GM21825 (cell line): Measurements from ENCODE around the gene FGD5.
A peak's percentile ranks its signal among the peaks of the same experiment; 100 is the strongest.

Source experiments
- ATAC-seq: cut with Tn5 transposase; IDR thresholded peaks from one replicate; pipeline ENCODE4 v1.9.1; 2021; ENCODE audit warnings: mild to moderate bottlenecking, moderate library complexity; ENCODE audit not compliant: unreplicated experiment

FGD5 gene

DNA sequence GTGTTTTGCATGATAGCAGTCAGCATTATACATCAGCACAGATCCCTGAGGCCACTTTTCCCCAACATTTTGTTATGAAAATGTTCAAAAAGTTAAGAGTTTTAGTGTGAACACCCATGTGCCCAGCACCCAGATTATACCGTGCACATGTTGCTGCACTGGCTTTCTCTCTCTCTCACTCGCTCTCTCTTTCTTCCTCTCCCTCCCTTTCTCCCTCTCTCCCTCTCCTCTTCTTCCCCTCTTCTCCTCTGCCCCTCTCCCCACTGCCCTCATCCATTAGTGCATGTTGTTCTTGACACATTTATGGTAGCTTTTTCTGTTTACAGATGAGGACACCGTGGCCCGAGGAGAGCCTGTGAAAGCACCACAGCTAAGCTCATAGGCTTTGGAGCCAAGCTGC, 7.3 kb downstream of the FGD5 start:
- ATAC-seq = no peak

DNA sequence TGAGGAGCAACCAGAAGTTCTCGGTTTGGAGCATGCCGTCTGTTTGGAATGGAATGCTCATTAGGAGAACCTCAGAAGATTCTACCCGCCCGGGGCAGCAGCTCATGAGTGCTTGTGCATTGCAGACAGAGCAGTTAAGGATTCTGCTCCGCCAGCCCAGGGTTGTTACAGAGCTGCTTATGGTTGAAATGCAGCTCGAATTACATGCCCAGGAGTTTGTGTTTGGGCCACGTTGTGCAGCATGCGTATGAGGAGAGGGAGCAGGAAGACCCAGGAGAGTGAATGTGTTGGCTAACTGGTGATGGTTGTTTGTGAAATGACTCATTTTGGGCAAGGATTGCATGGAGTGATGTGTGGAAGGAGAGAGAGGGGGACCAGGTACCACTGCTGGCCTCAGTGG, 9.0 kb downstream of the FGD5 start:
- no peak for ATAC-seq

DNA sequence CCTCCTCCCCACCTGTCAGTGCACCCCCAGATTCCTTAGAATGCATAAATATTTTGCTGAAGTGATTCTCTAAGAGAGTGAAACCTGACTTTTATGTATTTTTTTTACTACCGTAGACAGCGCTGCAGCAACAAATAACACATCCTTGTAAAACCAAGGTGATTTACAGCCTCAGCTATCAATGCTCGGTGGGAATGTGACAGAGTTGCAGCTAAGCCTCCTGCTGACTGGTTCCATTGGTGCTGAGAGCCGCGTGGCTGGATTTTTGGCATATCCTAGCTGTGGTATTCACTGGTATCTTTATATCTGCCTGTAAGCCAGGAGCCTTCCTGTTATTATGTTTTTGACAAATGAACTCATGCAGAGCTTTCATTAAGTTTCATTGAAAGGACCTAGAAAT, 11.0 kb downstream of the FGD5 start:
- ATAC-seq = no peak

DNA sequence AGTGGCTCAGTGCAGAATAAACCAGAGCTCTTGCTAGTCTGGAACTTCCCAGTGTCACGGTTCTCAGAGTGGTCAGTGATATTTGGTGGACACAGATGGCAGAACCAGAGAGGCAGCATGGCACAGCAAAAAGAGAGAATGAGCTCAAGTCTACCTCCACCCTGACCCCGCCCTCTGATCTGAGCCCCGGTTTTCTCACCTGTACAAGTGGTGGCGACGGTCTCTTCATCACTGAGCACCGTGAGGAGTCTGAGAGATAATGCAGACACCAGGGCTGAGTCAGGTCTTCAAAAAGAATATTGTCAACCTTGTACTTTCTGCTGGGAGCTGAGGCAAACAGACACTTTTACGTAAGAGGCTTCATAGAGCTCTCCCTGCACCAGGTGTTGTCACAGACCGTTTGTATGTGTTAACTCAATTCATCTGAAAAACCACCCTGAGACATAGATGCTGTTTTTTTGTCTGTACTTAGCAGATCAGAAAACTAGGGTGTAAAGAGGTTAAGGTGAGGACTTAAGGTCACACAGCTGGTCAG, 13.2 kb downstream of the FGD5 start:
- no peak for ATAC-seq

DNA sequence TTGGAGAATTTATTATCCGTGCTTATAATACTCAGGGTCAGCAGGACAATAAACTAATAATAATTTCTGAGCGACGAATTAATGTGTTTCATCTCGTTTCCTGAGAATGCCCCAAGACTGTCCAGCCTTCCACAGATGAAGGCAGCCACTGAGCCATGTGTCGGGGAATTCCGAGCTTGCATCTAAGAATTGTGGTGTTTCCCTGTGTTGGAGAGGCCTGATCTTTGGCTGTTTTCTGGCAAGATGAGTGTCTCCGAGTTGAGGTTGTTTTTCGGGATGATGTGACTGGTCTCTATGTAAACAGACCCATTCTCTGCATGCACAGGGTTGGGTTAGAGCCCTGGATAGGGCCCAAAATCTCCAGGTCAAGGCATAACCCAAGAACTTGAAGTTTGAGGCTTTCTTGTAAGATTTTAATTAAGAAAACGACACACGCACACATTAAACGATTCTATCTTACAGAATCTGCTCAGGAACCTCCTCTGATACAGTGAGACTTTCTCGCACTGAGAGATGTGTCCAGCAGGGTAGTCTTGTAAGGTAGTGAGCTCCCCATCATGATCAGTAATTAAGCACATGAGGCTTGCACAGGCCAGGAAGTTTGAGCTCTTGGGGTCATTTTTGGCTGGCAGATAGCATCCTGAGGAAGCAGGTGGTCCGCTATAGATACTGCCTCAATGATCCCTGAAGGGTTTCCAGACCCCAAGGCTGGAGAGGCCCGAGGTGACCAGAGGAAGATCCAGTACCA, 14.4 kb downstream of the FGD5 start:
- no peak for ATAC-seq

DNA sequence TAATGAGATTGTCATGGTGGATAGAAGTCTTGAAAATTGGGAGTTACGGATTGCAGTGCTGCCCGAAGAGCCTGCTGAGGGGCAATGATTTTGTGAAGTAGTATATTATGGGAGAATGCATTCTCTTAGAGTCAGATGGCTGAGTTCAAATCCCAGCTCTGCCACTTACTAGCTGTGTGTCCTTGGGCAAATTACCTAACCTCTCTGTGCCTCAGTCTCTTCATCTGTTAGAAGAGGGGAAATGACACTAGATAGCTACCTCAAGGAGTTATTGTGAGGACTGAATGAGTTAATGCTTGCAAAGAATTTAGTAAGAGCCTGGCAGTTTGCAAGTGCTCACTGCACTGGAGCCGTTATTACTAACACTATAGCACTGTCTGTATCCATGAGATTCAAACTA, 15.4 kb downstream of the FGD5 start:
- no peak for ATAC-seq

DNA sequence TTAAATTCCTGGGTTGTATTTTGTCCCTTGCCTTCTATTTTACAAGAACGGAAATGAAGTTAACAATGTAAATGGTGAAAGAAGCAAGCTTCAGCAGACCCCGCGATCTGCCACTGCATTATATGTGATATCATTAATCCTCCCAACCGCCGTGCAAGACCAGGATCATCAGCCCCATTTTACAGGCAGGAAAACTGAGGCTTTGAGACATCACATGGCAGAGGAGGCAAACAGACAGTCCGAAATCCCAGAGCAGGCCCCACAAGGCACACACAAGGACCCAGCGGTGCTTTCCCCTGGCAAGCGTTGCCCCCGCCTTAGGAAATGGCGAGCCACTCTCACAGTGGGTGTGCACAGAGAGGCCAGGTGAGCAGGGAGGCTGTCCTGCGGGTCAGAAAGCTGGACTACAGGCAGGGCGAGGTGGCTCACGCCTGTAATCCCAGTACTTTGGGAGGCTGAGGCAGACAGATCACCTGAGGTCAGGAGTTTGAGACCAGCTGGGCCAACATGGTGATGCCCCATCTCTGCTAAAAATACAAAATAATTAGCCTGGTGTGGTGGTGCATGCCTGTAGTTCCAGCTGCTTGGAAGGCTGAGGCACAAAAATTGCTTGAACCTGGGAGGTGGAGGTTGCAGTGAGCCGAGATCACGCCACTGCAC, 16.2 kb downstream of the FGD5 start:
- ATAC-seq = no peak

DNA sequence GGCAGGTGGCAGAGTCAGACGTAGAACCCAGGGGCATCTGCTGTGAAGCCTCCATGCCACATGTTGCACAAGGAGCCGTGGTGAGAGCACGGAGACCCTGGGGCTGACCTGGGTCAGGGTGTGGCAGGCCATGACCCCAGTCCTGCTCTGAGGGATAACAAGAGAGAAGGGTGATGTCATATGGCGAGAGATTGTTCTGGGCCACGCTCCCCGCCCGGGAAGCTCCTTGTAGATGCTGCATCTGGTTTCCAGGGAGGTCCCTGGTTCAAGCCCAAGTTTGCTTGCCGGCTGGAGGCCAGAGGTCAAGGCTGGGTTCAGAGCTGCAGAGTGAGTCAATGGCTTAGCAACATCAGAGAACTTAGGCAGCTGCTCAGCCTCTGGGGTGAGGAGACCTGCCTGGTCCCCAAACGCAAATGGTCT, 17.3 kb downstream of the FGD5 start:
- no peak for ATAC-seq

DNA sequence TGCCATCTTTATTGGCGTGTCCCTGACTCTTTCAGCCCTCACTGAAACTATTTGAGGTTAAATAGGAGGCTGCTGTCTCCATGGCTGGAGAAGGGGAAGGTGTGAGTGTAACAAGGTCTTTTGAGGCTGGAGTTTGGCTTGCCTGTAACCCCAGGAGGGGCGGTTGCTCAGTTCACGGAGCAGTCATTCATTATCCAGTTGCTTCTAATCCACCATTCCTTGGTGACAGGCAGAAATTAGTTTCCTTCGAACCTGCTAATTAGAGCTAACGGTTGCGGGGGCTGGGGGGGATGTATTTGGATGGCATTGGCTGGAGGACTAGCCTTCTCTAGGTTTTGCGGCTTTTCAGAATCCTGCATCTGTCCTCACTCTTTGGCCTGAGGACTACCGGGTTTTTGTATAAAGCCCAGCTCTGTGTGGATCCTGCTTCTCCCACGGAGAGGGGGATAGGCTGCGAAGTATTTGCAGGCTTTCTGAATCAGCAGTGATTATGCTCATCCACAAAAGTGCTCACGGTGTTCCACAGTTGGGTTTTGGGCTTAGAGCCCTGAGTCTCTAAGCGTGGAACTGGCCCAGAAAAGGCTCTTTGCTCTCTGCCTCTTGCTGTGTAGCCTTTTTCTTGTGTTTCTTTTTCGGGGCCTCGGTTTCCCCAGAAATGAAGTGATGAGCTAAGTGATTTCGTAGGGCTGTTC, 18.6 kb downstream of the FGD5 start:
- no peak for ATAC-seq

DNA sequence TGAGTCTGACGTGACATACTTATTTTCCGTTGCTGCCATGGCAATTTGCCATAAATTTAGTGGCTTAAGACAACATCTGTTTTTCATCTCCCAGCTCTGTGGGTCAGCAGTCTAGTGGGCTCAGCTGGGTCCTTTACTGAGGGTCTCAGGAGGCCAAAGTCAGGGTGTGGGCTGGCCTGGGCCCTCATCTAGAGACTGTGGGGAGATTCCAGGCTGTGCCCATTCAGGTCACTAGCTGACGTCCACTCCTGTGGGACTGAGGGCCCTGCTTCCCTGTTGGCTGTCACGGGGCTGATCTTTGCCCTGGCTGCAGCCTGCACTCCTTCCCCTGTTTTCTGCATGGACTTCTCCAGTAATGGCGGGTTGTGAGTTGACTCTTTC, 19.1 kb downstream of the FGD5 start:
- no peak for ATAC-seq

DNA sequence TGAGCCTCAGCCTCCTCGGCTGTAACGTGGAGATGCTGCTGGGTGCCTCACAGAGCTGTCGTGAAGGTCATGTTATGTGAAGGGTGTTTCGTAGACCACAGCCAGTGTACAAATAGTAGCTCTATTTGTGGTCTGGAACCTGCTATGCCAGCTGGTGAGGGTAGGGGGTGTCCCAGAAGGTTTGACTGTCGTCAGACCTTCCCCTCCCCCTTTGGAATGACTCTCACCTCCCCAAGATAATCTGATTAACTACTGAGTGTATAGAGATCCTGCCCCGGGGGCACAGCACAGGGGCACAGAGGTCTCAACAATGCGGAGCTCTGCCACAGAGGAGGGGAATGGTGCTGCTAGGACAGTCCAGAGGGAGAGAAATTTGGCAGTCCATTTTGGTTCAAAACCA, 20.5 kb downstream of the FGD5 start:
- peak; percentile 57 for ATAC-seq

DNA sequence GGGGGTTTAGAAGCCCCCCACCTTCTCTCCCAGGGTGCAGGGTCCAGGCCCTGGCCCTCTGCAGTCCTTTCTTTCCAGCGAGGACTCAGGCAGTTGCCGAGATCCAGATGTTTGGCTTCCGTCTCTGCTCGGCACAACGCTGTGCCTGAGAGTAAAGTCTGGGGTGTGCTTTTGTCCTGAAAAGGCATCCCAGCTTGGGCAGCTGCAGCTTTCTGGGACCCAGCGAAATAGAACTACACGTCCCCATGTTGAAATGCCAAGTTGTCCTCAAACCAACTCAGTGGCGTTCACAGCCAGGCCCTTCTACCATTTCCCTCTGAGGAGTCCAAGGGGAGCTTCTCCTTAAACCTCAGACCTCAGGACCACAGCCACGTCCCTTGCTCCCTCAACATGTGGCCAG, 23.1 kb downstream of the FGD5 start:
- ATAC-seq = no peak

DNA sequence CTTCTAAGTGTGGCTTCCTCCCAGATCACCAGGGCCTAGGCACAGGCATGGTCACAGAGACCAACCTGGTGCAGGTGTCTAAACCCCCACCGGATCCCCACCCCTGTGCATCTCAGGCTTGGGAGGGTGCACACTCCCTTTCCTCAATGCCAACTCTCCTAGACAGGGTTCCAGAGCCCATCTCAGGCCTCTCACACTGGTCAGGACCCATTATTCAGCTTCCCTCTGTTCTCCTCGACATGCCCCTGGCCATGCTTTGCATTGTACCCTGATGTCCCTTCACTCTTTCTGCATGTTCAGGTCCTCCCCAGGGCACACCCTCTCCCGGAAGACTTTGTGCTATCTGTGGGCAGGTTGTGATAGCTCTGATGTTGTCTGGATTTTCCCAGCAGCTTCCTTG, 23.5 kb downstream of the FGD5 start:
- no peak for ATAC-seq

DNA sequence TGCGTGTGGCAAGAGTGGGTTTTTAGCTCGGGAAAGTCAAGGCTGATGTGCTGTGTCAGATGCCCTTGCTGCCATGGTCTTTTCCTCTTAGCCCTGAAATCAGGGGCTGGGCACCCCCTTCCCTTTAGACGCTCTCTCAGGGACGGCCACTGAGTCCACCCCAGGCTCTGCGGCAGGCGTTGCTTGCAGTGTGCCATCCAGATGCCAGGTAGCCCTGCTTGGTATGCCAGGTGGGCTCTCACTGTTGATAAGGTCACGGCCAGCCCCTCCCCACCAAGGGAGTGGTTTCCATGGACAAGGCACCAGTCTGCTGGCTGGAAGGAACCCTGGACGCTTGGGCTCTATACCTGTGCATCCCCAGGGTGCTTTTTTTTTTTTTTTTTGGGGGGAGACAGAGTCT, 24.6 kb downstream of the FGD5 start:
- ATAC-seq = no peak

DNA sequence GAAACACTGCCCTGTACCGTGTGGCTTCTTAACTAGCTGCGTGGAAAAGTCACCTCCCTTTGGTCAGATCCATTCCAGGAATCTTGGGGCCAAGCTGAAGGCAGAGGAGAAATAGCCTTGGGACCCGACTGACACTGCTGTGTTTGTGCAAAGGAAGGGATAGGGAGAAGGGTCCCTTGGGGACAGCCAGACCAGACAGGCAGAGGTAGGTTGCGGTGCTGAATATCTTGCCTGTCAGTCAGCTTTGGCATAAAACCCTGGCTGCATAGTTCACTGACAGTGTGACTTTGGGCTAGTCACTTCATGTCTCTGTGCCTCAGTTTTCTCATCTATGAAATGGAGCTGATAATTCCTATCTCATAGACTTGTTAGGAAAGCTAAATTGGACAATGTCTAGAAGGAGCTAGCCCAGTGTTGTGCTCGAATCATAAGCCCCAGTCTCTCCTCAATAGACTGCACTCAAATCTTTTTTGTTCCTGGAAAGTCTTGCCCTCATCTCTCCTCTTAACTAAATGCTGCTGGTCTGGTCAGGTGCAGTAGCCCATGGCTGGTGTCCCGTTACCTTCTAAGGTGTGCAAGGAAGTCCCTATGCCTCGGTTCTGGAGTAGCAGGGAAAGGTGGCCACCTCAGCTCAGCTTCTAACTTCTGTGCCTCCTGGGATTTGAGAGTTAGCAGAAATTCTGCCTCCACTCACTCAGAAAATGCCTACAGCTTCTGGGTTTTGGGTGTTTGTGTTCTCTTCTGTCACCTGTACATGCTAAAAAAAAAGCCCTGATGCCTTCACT, 25.8 kb downstream of the FGD5 start:
- ATAC-seq = no peak

DNA sequence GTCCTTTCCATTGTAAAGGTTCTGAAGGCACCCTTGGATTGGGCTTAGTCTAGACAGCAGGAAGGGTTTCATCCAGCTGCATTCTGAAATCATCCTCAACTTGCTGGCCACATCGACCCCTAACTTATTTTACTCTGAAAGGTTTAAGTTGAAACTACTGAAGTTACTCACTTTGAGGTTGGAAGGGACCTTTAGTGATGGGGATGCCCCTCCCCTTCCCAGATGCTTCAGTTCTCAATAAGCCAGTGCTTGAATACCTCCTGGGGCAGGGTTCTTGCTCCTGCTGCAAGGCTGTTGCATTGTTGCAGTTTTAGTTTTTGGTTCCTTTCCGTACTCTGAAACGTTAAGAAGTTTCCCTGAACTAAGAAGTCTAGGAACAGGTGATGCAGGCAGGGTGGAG, 26.4 kb downstream of the FGD5 start:
- ATAC-seq = no peak

DNA sequence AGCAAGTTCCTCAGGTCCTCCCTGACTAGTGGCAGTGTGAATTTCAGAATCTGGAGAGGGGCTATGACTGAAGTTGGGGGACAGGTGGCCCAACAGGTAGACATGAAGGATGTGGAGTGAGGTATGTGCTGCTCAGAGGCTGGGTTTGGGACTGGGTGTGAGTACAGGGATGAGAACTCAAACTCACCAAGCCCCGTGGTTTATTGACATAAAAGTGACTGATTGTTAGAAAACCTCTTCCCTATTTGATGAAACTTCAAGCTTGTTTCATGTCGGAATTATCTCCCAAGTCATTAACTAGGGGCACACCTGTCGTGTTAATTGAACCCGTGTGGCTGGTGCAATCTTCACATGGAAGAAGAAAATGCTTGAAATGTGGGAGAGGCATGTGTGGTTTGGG, 27.1 kb downstream of the FGD5 start:
- no peak for ATAC-seq

DNA sequence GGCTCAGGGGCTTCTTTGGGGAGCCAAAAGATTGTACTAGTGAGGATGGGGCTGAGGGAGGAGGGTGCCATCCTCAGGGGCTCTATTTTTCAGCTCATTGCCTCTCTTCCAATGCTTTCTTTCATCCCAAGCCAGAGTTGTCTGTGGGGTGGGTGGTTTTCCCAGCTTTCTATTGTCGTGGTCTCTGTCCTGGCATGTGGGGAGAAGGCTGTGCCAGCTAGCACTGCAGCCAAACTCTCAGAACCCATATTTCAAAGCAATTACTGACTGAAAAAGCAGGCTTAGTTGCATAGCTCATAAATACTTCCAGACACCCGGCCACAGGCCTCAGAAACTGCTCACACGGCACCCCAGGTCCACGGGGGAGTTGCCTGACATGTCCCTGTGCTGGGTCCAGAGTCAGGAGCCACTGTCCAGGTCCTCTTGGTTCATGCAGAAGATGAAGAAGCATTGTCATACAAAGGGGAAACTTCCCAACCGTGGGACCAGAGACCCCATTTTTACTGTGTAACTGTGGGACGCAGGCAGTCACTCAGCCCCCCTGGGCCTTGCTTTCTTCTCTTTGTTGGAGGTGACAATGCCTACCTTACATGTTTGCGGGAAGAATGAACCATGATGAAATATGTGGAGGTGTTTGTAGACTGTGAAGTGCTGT, 27.6 kb downstream of the FGD5 start:
- ATAC-seq = no peak

DNA sequence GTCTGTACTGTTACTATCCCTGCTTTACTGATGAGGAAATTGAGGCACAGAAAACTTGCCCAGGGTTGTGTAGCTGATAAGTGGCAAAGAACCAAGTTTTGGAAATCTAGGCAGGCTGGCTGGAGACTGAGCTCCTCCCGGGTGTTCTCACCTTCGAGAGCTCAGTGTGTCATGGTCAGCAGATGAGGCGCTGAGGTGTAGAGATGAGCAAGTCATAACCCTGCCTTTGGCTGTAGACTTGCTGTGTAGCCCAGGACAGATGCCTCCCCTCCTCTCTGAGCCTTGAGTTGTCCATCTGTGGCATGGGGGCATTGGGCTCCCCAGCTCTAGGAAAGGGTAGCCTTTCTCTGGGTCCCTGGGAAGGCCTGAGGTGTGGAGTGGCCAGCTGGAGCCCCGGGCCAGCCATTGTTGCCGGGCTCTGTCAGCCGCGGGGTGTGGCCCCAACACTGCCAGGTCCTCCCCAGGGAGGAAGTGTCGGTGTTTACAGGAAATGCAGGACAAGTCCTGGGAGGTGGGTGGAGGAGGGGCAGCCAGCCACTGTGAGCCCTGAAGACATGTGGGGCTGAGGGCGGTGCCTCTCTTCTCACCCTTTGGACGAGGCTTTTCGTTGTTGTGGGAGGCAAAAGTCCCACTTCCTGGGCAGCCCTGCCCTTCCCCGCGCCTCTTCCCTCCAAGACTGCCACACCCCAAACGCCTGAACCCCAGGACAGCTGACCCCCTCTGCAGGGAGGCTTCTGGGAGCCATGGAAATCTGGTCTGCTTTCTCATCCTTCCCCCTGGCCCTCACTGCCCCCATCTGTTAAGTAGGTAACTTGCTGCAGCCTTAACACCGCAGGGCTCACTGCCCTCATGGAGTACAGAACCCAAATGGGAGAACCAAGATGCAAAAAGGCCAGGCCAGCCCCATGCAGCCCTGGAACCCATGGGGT, 29.1 kb downstream of the FGD5 start:
- ATAC-seq = peak; percentile 69

DNA sequence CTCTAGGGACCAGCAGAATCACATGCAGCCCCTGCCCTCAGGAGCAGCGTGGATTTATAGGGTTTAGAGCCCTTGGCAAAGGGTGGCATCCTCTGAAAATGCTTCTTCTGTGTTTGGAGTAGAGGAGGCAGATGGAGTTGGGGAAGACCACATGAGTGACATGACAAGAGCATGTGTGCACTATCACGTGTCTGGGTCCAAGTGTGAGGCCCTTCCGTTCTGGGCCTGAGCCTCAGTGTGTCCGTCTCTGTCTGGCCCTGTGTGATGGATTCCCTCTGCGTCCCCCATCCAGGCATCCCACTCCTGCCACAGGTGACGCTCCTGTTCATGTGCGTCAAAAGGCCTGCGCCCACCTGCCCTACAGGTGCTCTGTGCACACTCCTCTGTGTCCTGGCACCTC, 30.1 kb downstream of the FGD5 start:
- ATAC-seq = no peak
